HepG2 (cell line): ENCODE data around the gene CPS1. TPM values are rescaled to one million over a fixed set of nuclear protein-coding genes. Genes with fewer than 3 reads are reported as not detected.

ENCODE experiments used
- ATAC-seq: fragments of 200-7000 bp; cut with Tn5 transposase; 3 replicates; pipeline ENCODE4 v1.9.1; 2020; ENCODE audit warnings: mild to moderate bottlenecking, moderate library complexity
- BruUV-seq: library from RNA; stranded (reverse); fragments of 400-500 nt; replicated peaks from 2 replicates; lab custom pipeline; 2021; lab: Mats Ljungman, UMichigan
- CTCF ChIA-PET: fragments of 300-600 bp; formaldehyde crosslinking; extraction: SDS; loops from one replicate; lab custom pipeline; 2021; ENCODE audit warnings: low total read pairs, inconsistent platforms, low intra/inter-chr PET ratio; lab: Yijun Ruan, JAX
- POLR2A ChIA-PET: fragments of 350-600 bp; sonication (Branson Sonifier 250); formaldehyde crosslinking; loops from one replicate; lab custom pipeline; 2020; ENCODE audit warnings: antibody characterized with exemption, inconsistent platforms; lab: Yijun Ruan, JAX
- DNase-seq: peaks from one replicate; pipeline ENCODE4 v3.0.0-alpha.2; 2015; ENCODE audit warnings: low spot score
- FAIRE-seq: peaks from 3 replicates; lab custom pipeline; 2011; peaks lifted over from hg19 to GRCh38; lab: Jason Lieb, UNC
- H2AFZ ChIP-seq: one replicate; pipeline ENCODE4 v1.6.1; 2011; ENCODE audit warnings: low read length, inconsistent platforms
- H3K27ac ChIP-seq: fragments of 300-600 bp; 3 replicates; pipeline ENCODE4 v1.8.0; 2011; ENCODE audit warnings: mixed run types, mild to moderate bottlenecking, mixed read lengths, low read length, inconsistent platforms; ENCODE audit not compliant: insufficient read depth; ENCODE audit errors: extremely low read length
- H3K27me3 ChIP-seq, 2 experiments: fragments of 200-600 bp in 1 of 2; 2 replicates in 1 of 2; 3 replicates in 1 of 2; pipeline versions ENCODE4 v1.6.0 to v1.8.0; 2011; ENCODE audit warnings: low read length in 2 of 2, mild to moderate bottlenecking in 2 of 2, moderate library complexity in 2 of 2, inconsistent platforms in 1 of 2; ENCODE audit not compliant: insufficient read depth in 2 of 2, control insufficient read depth in 1 of 2
- H3K36me3 ChIP-seq, 2 experiments: fragments of 200-600 bp in 1 of 2; replicated peaks in 1 of 2; 2 replicates in 1 of 2; 3 replicates in 1 of 2; pipeline versions ENCODE4 v1.5.1 to v1.8.0; 2011; ENCODE audit warnings: low read length in 2 of 2, inconsistent platforms in 1 of 2; ENCODE audit not compliant: insufficient read depth in 2 of 2, control insufficient read depth in 1 of 2
- H3K4me1 ChIP-seq: 2 replicates; pipeline ENCODE4 v1.5.1; 2012; ENCODE audit warnings: low read length, inconsistent platforms; ENCODE audit not compliant: insufficient read depth
- H3K4me2 ChIP-seq: 2 replicates; pipeline ENCODE4 v1.6.0; 2011; ENCODE audit warnings: low read depth, low read length, inconsistent platforms
- H3K4me3 ChIP-seq, 3 experiments: fragments of 200-600 bp in 1 of 3; sonication (generic), shearing (Covaris generic) in 1 of 3; replicated peaks in 1 of 3; 2 replicates each; pipeline ENCODE4 v1.5.1; 2011 to 2016; ENCODE audit warnings: low read length in 3 of 3, inconsistent platforms in 2 of 3, low read depth in 2 of 3, mild to moderate bottlenecking in 2 of 3, control low read depth in 1 of 3, mixed read lengths in 1 of 3; ENCODE audit not compliant: insufficient read depth in 1 of 3
- H3K79me2 ChIP-seq: one replicate; pipeline ENCODE4 v1.6.1; 2011; ENCODE audit warnings: low read length, inconsistent platforms; ENCODE audit not compliant: insufficient read depth
- H3K9ac ChIP-seq: 2 replicates; pipeline ENCODE4 v1.6.0; 2011; ENCODE audit warnings: mild to moderate bottlenecking, low read depth, low read length, inconsistent platforms; ENCODE audit not compliant: insufficient read depth
- H3K9me3 ChIP-seq: 2 replicates; pipeline ENCODE4 v1.5.1; 2012; ENCODE audit warnings: mild to moderate bottlenecking, low read length
- H4K20me1 ChIP-seq: 2 replicates; pipeline ENCODE4 v1.6.0; 2011; ENCODE audit warnings: inconsistent platforms, mild to moderate bottlenecking, low read length, moderate library complexity; ENCODE audit not compliant: insufficient read depth
- ATF1 ChIP-seq: IDR thresholded peaks from 2 replicates; pipeline ENCODE4 v1.6.1; 2016; ENCODE audit warnings: mild to moderate bottlenecking, control low read depth
- EP300 ChIP-seq, 3 experiments: sonication (generic) in 1 of 3; formaldehyde crosslinking in 1 of 3; IDR thresholded peaks; 2 replicates each; pipeline versions ENCODE4 v1.5.1 to v1.6.1; 2011 to 2020; ENCODE audit warnings: low read depth in 2 of 3, low read length in 2 of 3, borderline replicate concordance in 1 of 3, improper control_type of control experiment in 1 of 3, mild to moderate bottlenecking in 1 of 3, missing genetic modification reagents in 1 of 3, moderate library complexity in 1 of 3
- ETV6 ChIP-seq: sonication (generic); formaldehyde crosslinking; conservative IDR thresholded peaks from 2 replicates; pipeline ENCODE4 v1.4.0; 2020; ENCODE audit warnings: missing genetic modification reagents
- NFIC ChIP-seq: IDR thresholded peaks from 2 replicates; pipeline ENCODE4 v1.6.1; 2012; ENCODE audit warnings: mild to moderate bottlenecking, low read length, inconsistent platforms
- NFRKB ChIP-seq: fragments of 450-650 bp; IDR thresholded peaks from 2 replicates; pipeline ENCODE4 v1.6.1; 2017
- SIN3B ChIP-seq: fragments of 150-350 bp; IDR thresholded peaks from 2 replicates; pipeline ENCODE4 v1.6.1; 2014; ENCODE audit warnings: low read length
- SIX1 ChIP-seq: sonication (generic); formaldehyde crosslinking; IDR thresholded peaks from 2 replicates; pipeline ENCODE4 v1.4.0; 2020; ENCODE audit warnings: missing genetic modification reagents, borderline replicate concordance
- TOPORS ChIP-seq: sonication (generic); formaldehyde crosslinking; IDR thresholded peaks from 2 replicates; pipeline ENCODE4 v1.8.0; 2023; ENCODE audit warnings: mild to moderate bottlenecking, missing genetic modification reagents
- TRIM24 ChIP-seq: sonication (generic); formaldehyde crosslinking; IDR thresholded peaks from 2 replicates; pipeline ENCODE4 v1.8.0; 2022; ENCODE audit warnings: mild to moderate bottlenecking, missing genetic modification reagents
- TSC22D2 ChIP-seq: sonication (generic); formaldehyde crosslinking; IDR thresholded peaks from 2 replicates; pipeline ENCODE4 v1.5.1; 2020; ENCODE audit warnings: missing genetic modification reagents, mild to moderate bottlenecking, borderline replicate concordance
- ZNF232 ChIP-seq: sonication (generic); formaldehyde crosslinking; IDR thresholded peaks from 2 replicates; pipeline ENCODE4 v1.4.0; 2020; ENCODE audit warnings: missing genetic modification reagents, borderline replicate concordance
- ZNF3 ChIP-seq: IDR thresholded peaks from 2 replicates; pipeline ENCODE4 v1.7.0; 2017; ENCODE audit warnings: inconsistent platforms
- ZNF30 ChIP-seq: sonication (generic); formaldehyde crosslinking; IDR thresholded peaks from 2 replicates; pipeline ENCODE4 v1.5.0; 2020; ENCODE audit warnings: mild to moderate bottlenecking, missing genetic modification reagents
- ZNF629 ChIP-seq: sonication (generic); formaldehyde crosslinking; conservative IDR thresholded peaks from 2 replicates; pipeline ENCODE4 v1.5.0; 2020; ENCODE audit warnings: missing genetic modification reagents
- WGBS: methylation state at CpG from one replicate; pipeline ENCODE4 v1.1.6; 2017; ENCODE audit warnings: low lambda C conversion rate; 5-methylcytosine and 5-hydroxymethylcytosine counted together
- in situ Hi-C: cut with HindIII; loops from 2 replicates; pipeline ENCODE4 v1.10.0; 2017; ENCODE audit warnings: low pct_unique_long_range_greater_than_20kb; ENCODE audit not compliant: extremely low pct_ligation_motif_present
- intact Hi-C: fragments of 100-400 bp; cut with micrococcal nuclease; formaldehyde crosslinking; loops from one replicate; pipeline ENCODE4 v1.10.0; 2022; ENCODE audit not compliant: unreplicated experiment
- polyA plus RNA-seq, 8 experiments: library from polyadenylated mRNA; depleted of rRNA in 3 of 8; stranded (reverse) in 7 of 8; unstranded in 1 of 8; fragments of >200 nt; fragmentation: Illumina TruSeq in 4 of 8; extraction: Trizol in 4 of 8; gene quantifications; 2 replicates each; pipeline versions ENCODE4 v1.2.1 to v1.2.3, GENCODE V29; 2011 to 2016; ENCODE audit warnings: low read depth in 4 of 8, missing spikeins in 1 of 8, mixed read lengths in 1 of 8; ENCODE audit not compliant: insufficient read depth in 1 of 8
- total RNA-seq, 5 experiments: library from RNA; depleted of rRNA; stranded (reverse); fragments of >200 nt; fragmentation: Illumina TruSeq; extraction: Trizol; gene quantifications; 2 replicates each; pipeline ENCODE4 v1.2.3, GENCODE V29; 2016; ENCODE audit warnings: low read depth in 1 of 5
- TF ChIP-seq, protein P1 (sequence below): sonication (generic); formaldehyde crosslinking; IDR thresholded peaks from 2 replicates; pipeline ENCODE4 v1.5.0; 2020; ENCODE audit warnings: mild to moderate bottlenecking, missing genetic modification reagents, moderate library complexity
- TF ChIP-seq, protein P2 (sequence below): sonication (generic); formaldehyde crosslinking; IDR thresholded peaks from 2 replicates; pipeline ENCODE4 v1.4.0; 2020; ENCODE audit warnings: low read depth, mild to moderate bottlenecking, missing genetic modification reagents
- TF ChIP-seq, protein P3 (sequence below): sonication (generic); formaldehyde crosslinking; IDR thresholded peaks from 2 replicates; pipeline ENCODE4 v1.4.0; 2020; ENCODE audit warnings: missing genetic modification reagents

CPS1 gene
- total and polyA plus RNA-seq, 2 of the 13 experiments (the other 11 are each of a cell fraction or from before 2014, with no cell fraction given) = 24.4 to 51.7 TPM

DNA sequence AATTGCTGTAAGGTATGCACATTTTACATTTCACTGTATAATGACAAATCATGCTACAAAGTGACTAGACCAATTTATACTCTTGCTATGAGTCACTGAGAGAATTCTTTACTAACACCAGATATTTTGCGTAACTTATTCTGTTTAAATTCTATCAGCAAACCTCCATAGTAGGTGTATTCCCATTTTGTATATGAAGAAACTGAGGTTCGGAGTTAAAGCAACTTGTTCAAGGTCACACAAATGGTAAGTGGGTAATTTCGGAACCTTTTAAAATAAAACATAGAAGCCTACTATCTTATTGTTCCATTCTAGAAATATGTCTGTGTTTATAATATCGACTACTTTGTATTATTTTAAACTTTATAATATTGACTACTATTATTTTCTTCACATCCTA lies 15.9 kb upstream of the CPS1 start:
- H2AFZ ChIP-seq = no peak overlapping the region
- H3K4me3 ChIP-seq = peak overlapping the region in 2 of 3 experiments; percentile 32 to 40; a peak in 3 of 6 replicates
- CTCF ChIA-PET = no interaction called here
- in situ Hi-C loops = no loop called here
- TF ChIP-seq TRIM24 (CRISPR knock-in tag) (no peak), SIN3B (no peak), NFIC (no peak), ZNF30 (CRISPR knock-in tag) (no peak), ZNF629 (CRISPR knock-in tag) (peak; percentile 87), ATF1 (CRISPR knock-in tag) (peak; percentile 34; the same call in 1 of the 2 replicates), EP300 (IDR thresholded peaks at IDR 0.05; ENCODE audit: low read depth in 2 of 2, low read length in 2 of 2) (no peak), EP300 (CRISPR knock-in tag; IDR thresholded peaks at IDR 0.05; ENCODE audit: borderline replicate concordance) (no peak), TSC22D2 (no peak), ETV6 (no peak), TOPORS (CRISPR knock-in tag) (no peak), ZNF3 (CRISPR knock-in tag) (peak; percentile 79), NFRKB (no peak), SIX1 (CRISPR knock-in tag) (no peak), ZNF232 (CRISPR knock-in tag) (no peak)
- TF ChIP-seq, protein P1, sequence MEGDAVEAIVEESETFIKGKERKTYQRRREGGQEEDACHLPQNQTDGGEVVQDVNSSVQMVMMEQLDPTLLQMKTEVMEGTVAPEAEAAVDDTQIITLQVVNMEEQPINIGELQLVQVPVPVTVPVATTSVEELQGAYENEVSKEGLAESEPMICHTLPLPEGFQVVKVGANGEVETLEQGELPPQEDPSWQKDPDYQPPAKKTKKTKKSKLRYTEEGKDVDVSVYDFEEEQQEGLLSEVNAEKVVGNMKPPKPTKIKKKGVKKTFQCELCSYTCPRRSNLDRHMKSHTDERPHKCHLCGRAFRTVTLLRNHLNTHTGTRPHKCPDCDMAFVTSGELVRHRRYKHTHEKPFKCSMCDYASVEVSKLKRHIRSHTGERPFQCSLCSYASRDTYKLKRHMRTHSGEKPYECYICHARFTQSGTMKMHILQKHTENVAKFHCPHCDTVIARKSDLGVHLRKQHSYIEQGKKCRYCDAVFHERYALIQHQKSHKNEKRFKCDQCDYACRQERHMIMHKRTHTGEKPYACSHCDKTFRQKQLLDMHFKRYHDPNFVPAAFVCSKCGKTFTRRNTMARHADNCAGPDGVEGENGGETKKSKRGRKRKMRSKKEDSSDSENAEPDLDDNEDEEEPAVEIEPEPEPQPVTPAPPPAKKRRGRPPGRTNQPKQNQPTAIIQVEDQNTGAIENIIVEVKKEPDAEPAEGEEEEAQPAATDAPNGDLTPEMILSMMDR = no peak
- TF ChIP-seq, protein P2, sequence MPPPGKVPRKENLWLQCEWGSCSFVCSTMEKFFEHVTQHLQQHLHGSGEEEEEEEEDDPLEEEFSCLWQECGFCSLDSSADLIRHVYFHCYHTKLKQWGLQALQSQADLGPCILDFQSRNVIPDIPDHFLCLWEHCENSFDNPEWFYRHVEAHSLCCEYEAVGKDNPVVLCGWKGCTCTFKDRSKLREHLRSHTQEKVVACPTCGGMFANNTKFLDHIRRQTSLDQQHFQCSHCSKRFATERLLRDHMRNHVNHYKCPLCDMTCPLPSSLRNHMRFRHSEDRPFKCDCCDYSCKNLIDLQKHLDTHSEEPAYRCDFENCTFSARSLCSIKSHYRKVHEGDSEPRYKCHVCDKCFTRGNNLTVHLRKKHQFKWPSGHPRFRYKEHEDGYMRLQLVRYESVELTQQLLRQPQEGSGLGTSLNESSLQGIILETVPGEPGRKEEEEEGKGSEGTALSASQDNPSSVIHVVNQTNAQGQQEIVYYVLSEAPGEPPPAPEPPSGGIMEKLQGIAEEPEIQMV = no peak
- TF ChIP-seq, protein P3, sequence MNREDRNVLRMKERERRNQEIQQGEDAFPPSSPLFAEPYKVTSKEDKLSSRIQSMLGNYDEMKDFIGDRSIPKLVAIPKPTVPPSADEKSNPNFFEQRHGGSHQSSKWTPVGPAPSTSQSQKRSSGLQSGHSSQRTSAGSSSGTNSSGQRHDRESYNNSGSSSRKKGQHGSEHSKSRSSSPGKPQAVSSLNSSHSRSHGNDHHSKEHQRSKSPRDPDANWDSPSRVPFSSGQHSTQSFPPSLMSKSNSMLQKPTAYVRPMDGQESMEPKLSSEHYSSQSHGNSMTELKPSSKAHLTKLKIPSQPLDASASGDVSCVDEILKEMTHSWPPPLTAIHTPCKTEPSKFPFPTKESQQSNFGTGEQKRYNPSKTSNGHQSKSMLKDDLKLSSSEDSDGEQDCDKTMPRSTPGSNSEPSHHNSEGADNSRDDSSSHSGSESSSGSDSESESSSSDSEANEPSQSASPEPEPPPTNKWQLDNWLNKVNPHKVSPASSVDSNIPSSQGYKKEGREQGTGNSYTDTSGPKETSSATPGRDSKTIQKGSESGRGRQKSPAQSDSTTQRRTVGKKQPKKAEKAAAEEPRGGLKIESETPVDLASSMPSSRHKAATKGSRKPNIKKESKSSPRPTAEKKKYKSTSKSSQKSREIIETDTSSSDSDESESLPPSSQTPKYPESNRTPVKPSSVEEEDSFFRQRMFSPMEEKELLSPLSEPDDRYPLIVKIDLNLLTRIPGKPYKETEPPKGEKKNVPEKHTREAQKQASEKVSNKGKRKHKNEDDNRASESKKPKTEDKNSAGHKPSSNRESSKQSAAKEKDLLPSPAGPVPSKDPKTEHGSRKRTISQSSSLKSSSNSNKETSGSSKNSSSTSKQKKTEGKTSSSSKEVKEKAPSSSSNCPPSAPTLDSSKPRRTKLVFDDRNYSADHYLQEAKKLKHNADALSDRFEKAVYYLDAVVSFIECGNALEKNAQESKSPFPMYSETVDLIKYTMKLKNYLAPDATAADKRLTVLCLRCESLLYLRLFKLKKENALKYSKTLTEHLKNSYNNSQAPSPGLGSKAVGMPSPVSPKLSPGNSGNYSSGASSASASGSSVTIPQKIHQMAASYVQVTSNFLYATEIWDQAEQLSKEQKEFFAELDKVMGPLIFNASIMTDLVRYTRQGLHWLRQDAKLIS = no peak
- POLR2A ChIA-PET = interaction anchor here (1.3 to 1.8 kb wide), 3 partner anchors 9 to 36 kb away, joined by 4 to 9 read pairs (median 7); no protein-coding TSS in a partner anchor
- no peaks in the 10 kb centered on the region for H3K79me2 ChIP-seq
- H3K4me1 ChIP-seq = peaks cover 63% of the 10 kb centered on the region
- ATAC-seq (no peak), DNase-seq (no peak), FAIRE-seq (no peak)
- H3K4me2 ChIP-seq = peak overlapping the region; percentile 72
- H4K20me1 ChIP-seq = no peaks in the 10 kb centered on the region
- no peaks in the 10 kb centered on the region; a peak in 1 of 5 replicates for H3K36me3 ChIP-seq
- no peaks in the 10 kb centered on the region for H3K27me3 ChIP-seq
- H3K9me3 ChIP-seq = no peaks in the 10 kb centered on the region
- BruUV-seq = no TSS peak
- peak overlapping the region; percentile 80 for H3K27ac ChIP-seq
- 84% methylated on average over 4 of the region's 4 CpGs for WGBS
- no peak overlapping the region for H3K9ac ChIP-seq
- intact Hi-C loops = loop anchor here (5.0 to 10.0 kb wide), 2 partner anchors 63 to 424 kb away; partner anchors contain the start of gene LANCL1
